Neural cell (in vitro differentiated cells): ENCODE data around the gene NFASC.

ENCODE experiments used
- CTCF ChIP-seq: fragments of 450-650 bp; IDR thresholded peaks from 2 replicates; pipeline ENCODE4 v1.5.1; 2014; ENCODE audit warnings: antibody characterized with exemption, mild to moderate bottlenecking, moderate library complexity; ENCODE audit not compliant: poor library complexity, severe bottlenecking
- EZH2 ChIP-seq: fragments of 200-600, 300-800 bp; shearing (Covaris generic), sonication (generic); IDR thresholded peaks from 2 replicates; pipeline ENCODE4 v1.6.1; 2014; ENCODE audit warnings: antibody characterized with exemption, low read length, borderline replicate concordance, mild to moderate bottlenecking; ENCODE audit not compliant: insufficient read depth, poor library complexity, severe bottlenecking
- POLR2AphosphoS5 ChIP-seq: IDR thresholded peaks from 2 replicates; pipeline ENCODE4 v1.6.1; 2012
- RAD21 ChIP-seq: fragments of 450-650 bp; conservative IDR thresholded peaks from 2 replicates; pipeline ENCODE4 v1.6.1; 2014; ENCODE audit warnings: antibody characterized with exemption, mild to moderate bottlenecking, moderate library complexity
- REST ChIP-seq: IDR thresholded peaks from 2 replicates; pipeline ENCODE4 v1.6.1; 2012; ENCODE audit warnings: borderline replicate concordance
- SMC3 ChIP-seq: fragments of 450-650 bp; conservative IDR thresholded peaks from 2 replicates; pipeline ENCODE4 v1.6.1; 2014; ENCODE audit warnings: antibody characterized with exemption, mild to moderate bottlenecking, moderate library complexity; ENCODE audit not compliant: poor library complexity
- TAF1 ChIP-seq: IDR thresholded peaks from 2 replicates; pipeline ENCODE4 v1.6.1; 2012; ENCODE audit warnings: low read depth

GRCh38 chr1:204841798-204842197 lies 28.9 kb upstream of the NFASC start:
- TF ChIP-seq TAF1 (no peak), SMC3 (no peak), POLR2AphosphoS5 (no peak), CTCF (no peak), RAD21 (no peak), REST (no peak), EZH2 (no peak)
